Endothelial cell of umbilical vein (primary cell): Measurements from ENCODE around the gene ADTRP.

ENCODE experiments used
- CTCF ChIP-seq, 2 donors: IDR thresholded peaks; 1 replicate in 1 of 2; 2 replicates in 1 of 2; pipeline ENCODE4 v1.5.1; 2011; ENCODE audit warnings: low read length in 2 of 2, mild to moderate bottlenecking in 2 of 2, moderate library complexity in 2 of 2, control low read depth in 1 of 2, inconsistent platforms in 1 of 2, low read depth in 1 of 2; ENCODE audit not compliant: insufficient read depth in 1 of 2; ENCODE audit errors: extremely low read depth in 1 of 2
- EZH2 ChIP-seq: IDR thresholded peaks from 2 replicates; pipeline ENCODE4 v1.6.1; 2012; ENCODE audit warnings: borderline replicate concordance, low read depth, mild to moderate bottlenecking, moderate library complexity, low read length, inconsistent platforms; ENCODE audit not compliant: severe bottlenecking
- FOS ChIP-seq: IDR thresholded peaks from 2 replicates; pipeline ENCODE4 v1.6.1; 2011; ENCODE audit warnings: mild to moderate bottlenecking, low read length, moderate library complexity, borderline replicate concordance; ENCODE audit not compliant: insufficient read depth
- JUN ChIP-seq: IDR thresholded peaks from 2 replicates; pipeline ENCODE4 v1.6.1; 2011; ENCODE audit warnings: borderline replicate concordance, low read depth; ENCODE audit not compliant: insufficient read length, insufficient read depth
- MAX ChIP-seq: IDR thresholded peaks from 2 replicates; pipeline ENCODE4 v1.6.1; 2011; ENCODE audit not compliant: insufficient read depth, insufficient read length
- POLR2A ChIP-seq: IDR thresholded peaks from 2 replicates; pipeline ENCODE4 v1.6.1; 2012; ENCODE audit warnings: low read depth, mild to moderate bottlenecking, control low read depth, low read length
- POLR2AphosphoS5 ChIP-seq: IDR thresholded peaks from 2 replicates; pipeline ENCODE4 v1.6.1; 2012; ENCODE audit warnings: low read depth, mild to moderate bottlenecking, control low read depth, low read length, moderate library complexity; ENCODE audit not compliant: insufficient read depth

- TF ChIP-seq POLR2A (no peak), POLR2AphosphoS5 (no peak), CTCF (IDR thresholded peaks at IDR 0.05; ENCODE audit: extremely low read depth in 1 of 2, insufficient read depth in 1 of 2, low read depth in 1 of 2, low read length in 2 of 2) (no peak), FOS (no peak), JUN (no peak), EZH2 (no peak), MAX (no peak)
Measured at GRCh38 chr6:11810039-11810541, 31.5 kb upstream of the ADTRP start.
